Esophagus muscularis mucosa (tissue), 3 donors: Measurements from ENCODE around the gene DIAPH3.

Experiments used
- CTCF ChIP-seq, 3 experiments: fragments of 200-600 bp in 2 of 3; fragments of 450-650 bp in 1 of 3; sonication (generic) in 2 of 3; IDR thresholded peaks; one replicate each; pipeline ENCODE4 v1.5.1; 2017 to 2019; ENCODE audit warnings: antibody characterized with exemption in 3 of 3, mild to moderate bottlenecking in 2 of 3, moderate library complexity in 1 of 3
- POLR2A ChIP-seq: fragments of 450-650 bp; IDR thresholded peaks from one replicate; pipeline ENCODE4 v1.6.1; 2017; ENCODE audit warnings: antibody characterized with exemption, moderate library complexity, mild to moderate bottlenecking, low read depth

- TF ChIP-seq CTCF (IDR thresholded peaks at IDR 0.05) (no peak), POLR2A (no peak)
These were observed 20.0 kb downstream of the DIAPH3 start for GRCh38 chr13:60143775-60144174.
